H1 (cell line): ENCODE results near the gene IP6K3. TPM values are rescaled to one million over a fixed set of nuclear protein-coding genes. Genes with fewer than 3 reads are reported as not detected.

Experiments
- CTCF ChIA-PET: fragments of 300-600 bp; sonication (Branson Sonifier 250); formaldehyde crosslinking; loops from one replicate; lab custom pipeline; 2021; ENCODE audit not compliant: partially characterized antibody; lab: Charles Lee
- POLR2A ChIA-PET: fragments of 300-600 bp; sonication (Branson Sonifier 250); formaldehyde crosslinking; loops from one replicate; lab custom pipeline; 2021; ENCODE audit warnings: inconsistent platforms; ENCODE audit not compliant: partially characterized antibody; lab: Charles Lee
- DNase-seq, 2 experiments: peaks; one replicate each; pipeline versions ENCODE4 v3.0.0 to v3.0.0-alpha.2; 2010 to 2022; ENCODE audit warnings: low spot score in 2 of 2, low read depth in 1 of 2, mixed read lengths in 1 of 2
- FAIRE-seq: peaks from 2 replicates; lab custom pipeline; 2011; peaks lifted over from hg19 to GRCh38; lab: Jason Lieb, UNC
- H2AFZ ChIP-seq: 2 replicates; pipeline ENCODE4 v1.8.1; 2012; ENCODE audit warnings: low read length, inconsistent platforms
- H2AK5ac ChIP-seq: 2 replicates; pipeline ENCODE4 v1.6.1; 2013; ENCODE audit warnings: low read depth, low read length
- H2BK120ac ChIP-seq: replicated peaks from 2 replicates; pipeline ENCODE3; 2013; ENCODE audit warnings: low read depth, low read length, inconsistent platforms
- H2BK12ac ChIP-seq: 2 replicates; pipeline ENCODE4 v1.6.1; 2013; ENCODE audit warnings: low read depth, low read length
- H2BK15ac ChIP-seq: 2 replicates; pipeline ENCODE4 v1.6.1; 2013; ENCODE audit warnings: low read length
- H2BK20ac ChIP-seq: 2 replicates; pipeline ENCODE4 v1.6.1; 2013; ENCODE audit warnings: low read length
- H2BK5ac ChIP-seq: 2 replicates; pipeline ENCODE4 v1.6.1; 2013; ENCODE audit warnings: low read depth, low read length
- H3K14ac ChIP-seq: 2 replicates; pipeline ENCODE4 v1.6.1; 2013; ENCODE audit warnings: inconsistent platforms; ENCODE audit not compliant: insufficient read length
- H3K18ac ChIP-seq: 2 replicates; pipeline ENCODE4 v1.6.1; 2013; ENCODE audit warnings: low read length; ENCODE audit errors: extremely low read depth
- H3K23ac ChIP-seq: 2 replicates; pipeline ENCODE4 v1.6.1; 2013; ENCODE audit warnings: inconsistent platforms; ENCODE audit not compliant: insufficient read length
- H3K23me2 ChIP-seq: 2 replicates; pipeline ENCODE4 v1.6.1; 2013; ENCODE audit warnings: low read depth, low read length
- H3K27ac ChIP-seq: 2 replicates; pipeline ENCODE4 v1.6.1; 2011; ENCODE audit warnings: low read depth, low read length, inconsistent platforms
- H3K27me3 ChIP-seq, 4 experiments: replicated peaks in 1 of 4; 1 replicate in 1 of 4; 2 replicates in 3 of 4; pipeline versions ENCODE4 v1.6.1 to v1.8.1; 2011 to 2013; ENCODE audit warnings: low read length in 3 of 4, mild to moderate bottlenecking in 3 of 4, inconsistent platforms in 2 of 4, mixed read lengths in 2 of 4, moderate library complexity in 1 of 4; ENCODE audit not compliant: control insufficient read depth in 3 of 4, insufficient read depth in 3 of 4; ENCODE audit errors: extremely low read depth in 1 of 4
- H3K36me3 ChIP-seq, 4 experiments: 2 replicates each; pipeline versions ENCODE4 v1.6.1 to v1.8.1; 2011 to 2013; ENCODE audit warnings: mild to moderate bottlenecking in 4 of 4, low read length in 3 of 4, moderate library complexity in 2 of 4, control low read depth in 1 of 4, inconsistent platforms in 1 of 4; ENCODE audit not compliant: insufficient read depth in 4 of 4, control insufficient read depth in 2 of 4
- H3K4ac ChIP-seq: replicated peaks from 2 replicates; pipeline ENCODE3; 2013; ENCODE audit warnings: low read length, low read depth, mixed read lengths, inconsistent platforms; ENCODE audit not compliant: insufficient read length
- H3K4me1 ChIP-seq, 4 experiments: replicated peaks in 1 of 4; 1 replicate in 1 of 4; 2 replicates in 3 of 4; pipeline versions ENCODE4 v1.6.1 to v1.8.1; 2011 to 2013; ENCODE audit warnings: low read length in 3 of 4, inconsistent platforms in 2 of 4, mixed read lengths in 1 of 4; ENCODE audit not compliant: insufficient read depth in 4 of 4, control insufficient read depth in 3 of 4
- H3K4me2 ChIP-seq, 2 experiments: 2 replicates each; pipeline versions ENCODE4 v1.6.1 to v1.8.1; 2011 to 2013; ENCODE audit warnings: low read depth in 2 of 2, low read length in 2 of 2, control low read depth in 1 of 2, inconsistent platforms in 1 of 2, mild to moderate bottlenecking in 1 of 2; ENCODE audit not compliant: insufficient read depth in 1 of 2
- H3K4me3 ChIP-seq, 4 experiments: fragments of 200-600, 300-600 bp in 1 of 4; sonication (generic), shearing (Covaris generic), sonication (Bioruptor Twin) in 1 of 4; 2 replicates each; pipeline versions ENCODE4 v1.5.1 to v1.8.1; 2011 to 2016; ENCODE audit warnings: low read length in 4 of 4, low read depth in 3 of 4, control low read depth in 2 of 4, inconsistent platforms in 2 of 4, mild to moderate bottlenecking in 2 of 4, mixed read lengths in 1 of 4, moderate library complexity in 1 of 4; ENCODE audit not compliant: insufficient read depth in 2 of 4; ENCODE audit errors: extremely low read depth in 1 of 4
- H3K56ac ChIP-seq: replicated peaks from 2 replicates; pipeline ENCODE3; 2013; ENCODE audit warnings: low read depth, mild to moderate bottlenecking, mixed read lengths, low read length, inconsistent platforms; ENCODE audit not compliant: insufficient read length
- H3K79me1 ChIP-seq: 2 replicates; pipeline ENCODE4 v1.6.1; 2013; ENCODE audit warnings: low read depth, low read length, control low read depth
- H3K79me2 ChIP-seq, 2 experiments: 2 replicates each; pipeline versions ENCODE4 v1.6.1 to v1.8.1; 2012 to 2013; ENCODE audit warnings: low read length in 2 of 2, mild to moderate bottlenecking in 2 of 2, inconsistent platforms in 1 of 2; ENCODE audit not compliant: insufficient read depth in 2 of 2, control insufficient read depth in 1 of 2
- H3K9ac ChIP-seq, 4 experiments: replicated peaks in 1 of 4; 1 replicate in 1 of 4; 2 replicates in 3 of 4; pipeline versions ENCODE4 v1.6.1 to v1.8.1; 2011 to 2013; ENCODE audit warnings: low read depth in 3 of 4, low read length in 3 of 4, control low read depth in 2 of 4, mild to moderate bottlenecking in 2 of 4, moderate library complexity in 2 of 4, inconsistent platforms in 1 of 4; ENCODE audit errors: extremely low read depth in 1 of 4
- H3K9me3 ChIP-seq, 2 experiments: 2 replicates each; pipeline versions ENCODE4 v1.6.1 to v1.8.1; 2012 to 2013; ENCODE audit warnings: mild to moderate bottlenecking in 2 of 2, moderate library complexity in 2 of 2, control low read depth in 1 of 2, inconsistent platforms in 1 of 2, low read depth in 1 of 2, low read length in 1 of 2, mixed read lengths in 1 of 2; ENCODE audit not compliant: insufficient read depth in 2 of 2
- H4K20me1 ChIP-seq, 2 experiments: replicated peaks in 1 of 2; 2 replicates each; pipeline versions ENCODE3 to v1.8.1; 2011 to 2013; ENCODE audit warnings: inconsistent platforms in 2 of 2, low read length in 2 of 2, mild to moderate bottlenecking in 1 of 2; ENCODE audit not compliant: insufficient read depth in 2 of 2, control insufficient read depth in 1 of 2
- H4K5ac ChIP-seq: 2 replicates; pipeline ENCODE4 v1.6.1; 2013; ENCODE audit warnings: low read length, low read depth, mixed read lengths, inconsistent platforms; ENCODE audit not compliant: insufficient read length
- H4K8ac ChIP-seq: 2 replicates; pipeline ENCODE4 v1.8.0; 2013; ENCODE audit warnings: mild to moderate bottlenecking, moderate library complexity, low read length, inconsistent platforms; ENCODE audit not compliant: insufficient read depth; ENCODE audit errors: extremely low read depth
- H4K91ac ChIP-seq: replicated peaks from 2 replicates; pipeline ENCODE3; 2013; ENCODE audit warnings: low read length, mixed read lengths, inconsistent platforms; ENCODE audit not compliant: insufficient read length
- CHD1 ChIP-seq: IDR thresholded peaks from 2 replicates; pipeline ENCODE4 v1.6.1; 2012; ENCODE audit warnings: low read depth, low read length, improper control_type of control experiment
- EZH2 ChIP-seq: fragments of 200-600 bp; sonication (generic); IDR thresholded peaks from 2 replicates; pipeline ENCODE4 v1.7.1; 2012; ENCODE audit warnings: low read depth, mild to moderate bottlenecking, moderate library complexity, low read length, inconsistent platforms; ENCODE audit not compliant: severe bottlenecking
- NRF1 ChIP-seq: IDR thresholded peaks from 2 replicates; pipeline ENCODE4 v1.6.1; 2011; ENCODE audit warnings: mild to moderate bottlenecking, low read depth, low read length, improper control_type of control experiment
- POLR2AphosphoS5 ChIP-seq: IDR thresholded peaks from 2 replicates; pipeline ENCODE4 v1.6.1; 2011; ENCODE audit warnings: low read depth, low read length
- RAD21 ChIP-seq, 2 experiments: IDR thresholded peaks in 1 of 2; conservative IDR thresholded peaks in 1 of 2; 2 replicates each; pipeline ENCODE4 v1.6.1; 2011; ENCODE audit warnings: low read depth in 2 of 2, low read length in 2 of 2, improper control_type of control experiment in 1 of 2, inconsistent platforms in 1 of 2, mild to moderate bottlenecking in 1 of 2, moderate library complexity in 1 of 2
- TAF1 ChIP-seq: IDR thresholded peaks from 2 replicates; pipeline ENCODE4 v1.6.1; 2011; ENCODE audit warnings: mild to moderate bottlenecking, low read depth, low read length
- TBP ChIP-seq: IDR thresholded peaks from 2 replicates; pipeline ENCODE4 v1.6.1; 2011; ENCODE audit warnings: low read depth, low read length, improper control_type of control experiment
- WGBS, 2 experiments: shearing (Covaris generic) in 1 of 2; methylation state at CpG; one replicate each; pipeline versions ENCODE4 v1.1.6 to v1.1.7; 2013 to 2015; ENCODE audit warnings: low lambda C conversion rate in 2 of 2, mixed read lengths in 2 of 2, inconsistent platforms in 1 of 2, low coverage in 1 of 2, missing lambda C conversion rate in 1 of 2; ENCODE audit not compliant: insufficient replicate concordance in 2 of 2, insufficient coverage in 1 of 2, insufficient read length in 1 of 2; ENCODE audit errors: extremely low coverage in 1 of 2, missing lambda C conversion rate in 1 of 2; 5-methylcytosine and 5-hydroxymethylcytosine counted together
- polyA plus RNA-seq, 7 experiments: library from polyadenylated mRNA; depleted of rRNA in 3 of 7; stranded (reverse) in 5 of 7; unstranded in 2 of 7; fragments of >200 nt in 5 of 7; fragments of 200-250 nt in 2 of 7; gene quantifications; 1 replicate in 5 of 7; 2 replicates in 1 of 7; 4 replicates in 1 of 7; pipeline versions ENCODE4 v1.2.1 to v1.2.3, GENCODE V29; 2011 to 2013; ENCODE audit warnings: missing spikeins in 2 of 7, mixed read lengths in 2 of 7
- total RNA-seq: library from RNA; stranded (reverse); fragmentation: NEBNext Ultra II Directional; extraction: Animal tissue kit (Norgen Biotek cat#: 25700); gene quantifications from 2 replicates; pipeline ENCODE4 v1.2.1, GENCODE V29; 2021

Gene IP6K3
- total and polyA plus RNA-seq, 2 of the 8 experiments (the other 6 are each of a cell fraction or from before 2014, with no cell fraction given), result 0.22 to 0.73 TPM

DNA sequence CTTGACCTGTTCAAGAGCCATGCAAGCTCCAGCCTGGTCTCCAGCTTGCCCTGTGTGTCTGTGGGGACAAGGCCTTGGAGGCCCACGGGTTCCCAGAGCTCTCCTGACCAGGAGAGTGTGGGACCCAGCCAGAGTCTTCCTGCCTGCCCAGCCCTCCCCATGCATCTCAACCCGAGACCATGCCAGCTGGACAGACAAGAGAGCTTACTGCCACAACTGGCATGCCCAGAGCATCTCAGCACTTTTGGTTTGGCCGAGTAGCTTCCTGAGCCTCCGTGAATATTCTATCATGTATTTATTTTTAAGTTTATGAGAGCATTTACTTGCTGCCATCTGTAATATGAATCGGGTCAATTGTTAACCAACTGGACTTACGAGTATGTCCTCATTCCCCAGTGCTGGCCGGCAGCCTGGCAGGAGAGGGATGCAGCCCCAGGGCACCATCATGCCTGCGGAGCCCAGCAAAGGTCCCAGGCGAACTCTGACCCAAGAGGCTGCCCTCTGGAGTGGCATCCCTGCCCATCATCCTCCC is 14.9 kb downstream of the IP6K3 start:
- Histone ChIP-seq H3K18ac (no peak overlapping the region), H2BK12ac (no peak overlapping the region), H3K4ac (no peak overlapping the region), H3K14ac (no peak overlapping the region), H3K9me3 (no peaks in the 10 kb centered on the region; a peak in 1 of 4 replicates), H2BK20ac (no peak overlapping the region), H3K9ac (no peak overlapping the region), H2AFZ (no peak overlapping the region), H3K23ac (no peak overlapping the region), H3K79me2 (no peaks in the 10 kb centered on the region), H3K4me3 (no peak overlapping the region), H2AK5ac (no peak overlapping the region), H3K27ac (no peak overlapping the region), H3K23me2 (no peaks in the 10 kb centered on the region), H3K4me2 (no peak overlapping the region), H3K56ac (no peak overlapping the region), H3K36me3 (no peaks in the 10 kb centered on the region), H2BK15ac (no peak overlapping the region), H3K79me1 (no peaks in the 10 kb centered on the region), H4K8ac (no peak overlapping the region; the same call in 1 of the 2 replicates), H4K20me1 (no peaks in the 10 kb centered on the region), H4K5ac (no peak overlapping the region), H4K91ac (no peak overlapping the region), H2BK5ac (no peak overlapping the region), H2BK120ac (no peak overlapping the region), H3K27me3 (peaks cover 0 to 6% (median 0%) of the 10 kb centered on the region in 4 experiments; a peak in 3 of 7 replicates), H3K4me1 (peaks cover 0 to 2% (median 0%) of the 10 kb centered on the region in 4 experiments; a peak in 4 of 7 replicates)
- TF ChIP-seq POLR2AphosphoS5 (no peak), NRF1 (no peak), TAF1 (no peak), CHD1 (no peak), EZH2 (no peak), RAD21 (IDR thresholded peaks at IDR 0.05 in 1 of 2, conservative IDR thresholded peaks at IDR 0.05 in 1 of 2; ENCODE audit: low read depth in 2 of 2, low read length in 2 of 2) (no peak), TBP (no peak)
- no peak for FAIRE-seq
- no peak for DNase-seq
- 89% methylated on average over 9 of the region's 9 CpGs; no CpG with 5 or more reads in 1 of the 2 experiments for WGBS, 2 experiments
- ChIA-PET POLR2A (interaction anchor here (0.7 kb wide), 1 partner anchor 11 kb away, joined by 3 read pairs; no protein-coding TSS in a partner anchor), CTCF (interaction anchor here (0.6 to 2.6 kb wide), 13 partner anchors 8 to 432 kb away, joined by 3 to 10 read pairs (median 3); partner anchors contain the start of gene UQCC2)
